ENCODE data around the gene ADAM22. TPM values are rescaled to one million over a fixed set of nuclear protein-coding genes. Genes with fewer than 3 reads are reported as not detected.

ADAM22 gene, protein sequence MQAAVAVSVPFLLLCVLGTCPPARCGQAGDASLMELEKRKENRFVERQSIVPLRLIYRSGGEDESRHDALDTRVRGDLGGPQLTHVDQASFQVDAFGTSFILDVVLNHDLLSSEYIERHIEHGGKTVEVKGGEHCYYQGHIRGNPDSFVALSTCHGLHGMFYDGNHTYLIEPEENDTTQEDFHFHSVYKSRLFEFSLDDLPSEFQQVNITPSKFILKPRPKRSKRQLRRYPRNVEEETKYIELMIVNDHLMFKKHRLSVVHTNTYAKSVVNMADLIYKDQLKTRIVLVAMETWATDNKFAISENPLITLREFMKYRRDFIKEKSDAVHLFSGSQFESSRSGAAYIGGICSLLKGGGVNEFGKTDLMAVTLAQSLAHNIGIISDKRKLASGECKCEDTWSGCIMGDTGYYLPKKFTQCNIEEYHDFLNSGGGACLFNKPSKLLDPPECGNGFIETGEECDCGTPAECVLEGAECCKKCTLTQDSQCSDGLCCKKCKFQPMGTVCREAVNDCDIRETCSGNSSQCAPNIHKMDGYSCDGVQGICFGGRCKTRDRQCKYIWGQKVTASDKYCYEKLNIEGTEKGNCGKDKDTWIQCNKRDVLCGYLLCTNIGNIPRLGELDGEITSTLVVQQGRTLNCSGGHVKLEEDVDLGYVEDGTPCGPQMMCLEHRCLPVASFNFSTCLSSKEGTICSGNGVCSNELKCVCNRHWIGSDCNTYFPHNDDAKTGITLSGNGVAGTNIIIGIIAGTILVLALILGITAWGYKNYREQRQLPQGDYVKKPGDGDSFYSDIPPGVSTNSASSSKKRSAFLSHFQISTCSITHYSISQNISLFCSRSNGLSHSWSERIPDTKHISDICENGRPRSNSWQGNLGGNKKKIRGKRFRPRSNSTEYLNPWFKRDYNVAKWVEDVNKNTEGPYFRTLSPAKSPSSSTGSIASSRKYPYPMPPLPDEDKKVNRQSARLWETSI
- under 1 TPM; 0.06 to 0.32 (median 0.10) TPM for total RNA-seq
- long read RNA-seq = 0 reads

- Histone ChIP-seq H3K27ac (no peak within 1 kb of the TSS), H3K36me3 (no peaks in the 10 kb centered on the region), H3K4me3 (peak within 1 kb of the TSS; percentile 57 to 66 (median 62)), H3K9me3 (no peaks in the 10 kb centered on the region), H3K4me1 (peaks cover 0 to 7% (median 3%) of the 10 kb centered on the region in 4 donors), H3K27me3 (no peaks in the 10 kb centered on the region)
- no peak for TF ChIP-seq POLR2A (IDR thresholded peaks at IDR 0.05)
- TF ChIP-seq CTCF (IDR thresholded peaks at IDR 0.05) = no peak
- peak; percentile 72 to 81 (median 77) for DNase-seq
- intact Hi-C loops (cut with DNase I) = no loop called here
- under 1% methylated on average over 29 of the region's 70 CpGs for WGBS (ENCODE audit: insufficient coverage, low coverage, low lambda C conversion rate, missing lambda C conversion rate)
- peak; percentile 96 to 98 (median 97) for ATAC-seq
Measured at GRCh38 chr7:87933953-87934698, at the start of gene ADAM22. ADAM22 (plus strand) TSS chr7:87934251; CDS start chr7:87934466, 215 bp downstream.

DNA sequence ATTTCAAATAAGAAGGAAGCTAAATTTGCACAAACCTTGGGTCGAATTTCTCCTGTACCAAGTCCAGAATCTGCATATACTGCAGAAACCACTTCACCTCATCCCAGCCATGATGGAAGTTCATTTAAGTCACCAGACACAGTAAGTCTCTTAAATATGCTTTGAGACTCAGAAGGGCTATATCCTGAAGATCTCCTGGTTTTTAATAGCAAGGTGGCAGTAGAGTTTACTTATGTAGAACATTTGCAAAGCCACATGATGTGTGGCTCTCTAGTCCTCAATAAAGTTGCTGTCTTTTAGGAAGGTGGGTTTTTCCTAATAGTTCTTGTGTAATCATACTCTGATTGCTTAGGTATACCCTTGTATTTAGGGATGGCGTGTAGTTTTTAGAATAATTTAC, 49.0 kb upstream of the ADAM22 start:
- H3K27ac ChIP-seq = no peak overlapping the region
- TF ChIP-seq POLR2A (IDR thresholded peaks at IDR 0.05) (no peak), CTCF (IDR thresholded peaks at IDR 0.05) (no peak)
- no peak overlapping the region for H3K4me3 ChIP-seq
- no peaks in the 10 kb centered on the region for H3K9me3 ChIP-seq
- H3K27me3 ChIP-seq = no peaks in the 10 kb centered on the region
- H3K36me3 ChIP-seq = peaks cover 0 to 4% (median 0%) of the 10 kb centered on the region in 4 donors
- intact Hi-C loops (cut with DNase I) = no loop called here
- DNase-seq (no peak), ATAC-seq (no peak)
- H3K4me1 ChIP-seq = no peaks in the 10 kb centered on the region
- WGBS (ENCODE audit: insufficient coverage, low coverage, low lambda C conversion rate, missing lambda C conversion rate) = 82% methylated on average over 2 of the region's 2 CpGs

DNA sequence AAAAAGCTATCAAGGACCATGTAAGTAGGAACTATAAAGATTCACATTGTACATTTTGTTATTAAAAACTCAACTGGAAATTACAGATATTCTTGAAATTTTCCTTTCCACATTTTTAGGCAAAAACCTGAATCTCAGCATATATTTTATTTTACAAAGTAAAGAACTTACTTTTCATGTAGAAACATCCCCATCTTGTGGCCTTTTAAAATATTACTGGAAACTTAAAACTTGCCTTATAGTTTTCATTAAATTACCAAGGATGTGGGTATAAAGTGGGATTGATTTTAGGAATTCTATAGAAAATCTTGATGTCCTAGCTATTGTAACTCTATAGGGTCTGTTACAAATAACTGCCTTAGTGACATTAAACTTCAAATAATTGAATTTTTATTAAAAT, 47.2 kb upstream of the ADAM22 start:
- H3K27ac ChIP-seq = no peak overlapping the region
- no peak overlapping the region for H3K4me3 ChIP-seq
- H3K4me1 ChIP-seq = no peaks in the 10 kb centered on the region
- TF ChIP-seq POLR2A (IDR thresholded peaks at IDR 0.05) (no peak), CTCF (IDR thresholded peaks at IDR 0.05) (peak; percentile 44 to 59 (median 56))
- ATAC-seq (peak in 3 of 4 donors; percentile 45 to 58 (median 49)), DNase-seq (no peak)
- no peaks in the 10 kb centered on the region for H3K27me3 ChIP-seq
- no peaks in the 10 kb centered on the region for H3K9me3 ChIP-seq
- intact Hi-C loops (cut with DNase I) = no loop called here
- peaks cover 0 to 4% (median 0%) of the 10 kb centered on the region in 4 donors for H3K36me3 ChIP-seq

DNA sequence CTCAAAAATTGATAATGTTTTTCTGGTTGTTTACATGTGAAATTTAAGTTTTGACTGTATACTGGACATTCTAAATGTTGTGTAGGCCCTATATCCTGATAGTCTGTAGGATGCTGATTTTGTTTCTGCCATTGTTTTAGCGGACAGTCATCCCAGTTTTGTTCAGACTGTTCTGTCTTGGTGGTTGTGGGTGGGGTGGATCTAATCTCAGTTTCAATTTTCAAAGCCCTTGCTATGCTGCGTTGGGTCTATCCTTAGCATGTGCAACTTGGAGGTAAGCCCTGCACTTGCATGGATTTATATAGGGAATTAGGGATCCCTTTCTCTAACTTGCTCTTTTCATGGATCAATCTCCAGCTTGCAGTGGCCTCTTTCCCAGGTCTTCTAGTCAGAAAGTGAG, 38.7 kb upstream of the ADAM22 start:
- no peak for DNase-seq
- Histone ChIP-seq H3K36me3 (no peaks in the 10 kb centered on the region), H3K27me3 (no peaks in the 10 kb centered on the region), H3K4me3 (no peak overlapping the region), H3K4me1 (no peaks in the 10 kb centered on the region), H3K9me3 (no peaks in the 10 kb centered on the region), H3K27ac (no peak overlapping the region)
- intact Hi-C loops (cut with DNase I) = no loop called here
- no peak for ATAC-seq
- 100% methylated on average over 2 of the region's 2 CpGs for WGBS (ENCODE audit: insufficient coverage, low coverage, low lambda C conversion rate, missing lambda C conversion rate)
- no peak for TF ChIP-seq CTCF (IDR thresholded peaks at IDR 0.05)
- no peak for TF ChIP-seq POLR2A (IDR thresholded peaks at IDR 0.05)

All from right lobe of liver (tissue), 6 donors.